HG03159 (cell line): ENCODE data around the gene SH3RF3.

Experiments
- ATAC-seq: cut with Tn5 transposase; IDR thresholded peaks from one replicate; pipeline ENCODE4 v1.9.1; 2021; ENCODE audit warnings: mild to moderate bottlenecking, moderate library complexity; ENCODE audit not compliant: unreplicated experiment

SH3RF3 gene

DNA sequence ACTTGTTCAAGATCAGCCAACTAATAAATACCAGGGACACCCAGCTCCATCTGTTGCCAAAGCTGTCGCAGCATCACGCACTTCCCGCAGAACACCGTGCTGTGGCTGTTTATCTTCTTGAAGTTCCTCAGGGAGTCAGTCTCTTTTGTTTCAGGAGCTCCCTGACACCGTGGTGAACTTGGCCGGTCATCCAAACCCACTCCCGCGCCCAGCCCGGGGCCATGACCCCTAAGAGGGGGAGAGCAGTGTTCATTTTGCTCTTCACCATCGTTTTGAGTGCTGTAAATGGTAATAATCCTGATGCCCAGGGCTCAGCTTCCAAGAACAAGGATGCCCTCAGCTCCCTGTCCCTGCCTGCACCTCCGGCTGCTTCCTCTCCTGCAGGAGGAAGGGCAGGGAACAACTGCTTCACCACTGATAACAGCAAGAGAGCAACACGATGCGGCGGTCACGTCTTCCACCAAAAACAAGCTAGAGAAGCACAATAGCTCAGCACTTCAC, 353.4 kb downstream of the SH3RF3 start:
- no peak for ATAC-seq

- ATAC-seq, result no peak
Measured at GRCh38 chr2:109486711-109487535, 357.9 kb downstream of the SH3RF3 start.

DNA sequence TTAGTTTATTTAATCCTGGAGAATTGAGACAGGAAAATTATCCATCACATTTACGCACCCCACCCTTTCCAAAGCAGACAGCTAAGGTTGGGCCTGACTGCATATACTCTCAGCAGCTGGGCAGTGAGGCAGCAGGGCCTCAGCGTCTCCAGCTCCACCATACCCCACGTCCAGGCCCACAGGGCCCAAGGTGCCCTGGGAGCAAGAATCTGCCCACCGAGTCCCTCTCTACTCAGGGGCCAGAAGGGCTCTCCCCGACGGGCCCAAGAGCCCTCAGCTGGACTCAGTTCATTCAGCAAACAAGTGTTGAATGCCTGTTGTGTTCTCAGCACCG, 358.5 kb downstream of the SH3RF3 start:
- ATAC-seq, result no peak

DNA sequence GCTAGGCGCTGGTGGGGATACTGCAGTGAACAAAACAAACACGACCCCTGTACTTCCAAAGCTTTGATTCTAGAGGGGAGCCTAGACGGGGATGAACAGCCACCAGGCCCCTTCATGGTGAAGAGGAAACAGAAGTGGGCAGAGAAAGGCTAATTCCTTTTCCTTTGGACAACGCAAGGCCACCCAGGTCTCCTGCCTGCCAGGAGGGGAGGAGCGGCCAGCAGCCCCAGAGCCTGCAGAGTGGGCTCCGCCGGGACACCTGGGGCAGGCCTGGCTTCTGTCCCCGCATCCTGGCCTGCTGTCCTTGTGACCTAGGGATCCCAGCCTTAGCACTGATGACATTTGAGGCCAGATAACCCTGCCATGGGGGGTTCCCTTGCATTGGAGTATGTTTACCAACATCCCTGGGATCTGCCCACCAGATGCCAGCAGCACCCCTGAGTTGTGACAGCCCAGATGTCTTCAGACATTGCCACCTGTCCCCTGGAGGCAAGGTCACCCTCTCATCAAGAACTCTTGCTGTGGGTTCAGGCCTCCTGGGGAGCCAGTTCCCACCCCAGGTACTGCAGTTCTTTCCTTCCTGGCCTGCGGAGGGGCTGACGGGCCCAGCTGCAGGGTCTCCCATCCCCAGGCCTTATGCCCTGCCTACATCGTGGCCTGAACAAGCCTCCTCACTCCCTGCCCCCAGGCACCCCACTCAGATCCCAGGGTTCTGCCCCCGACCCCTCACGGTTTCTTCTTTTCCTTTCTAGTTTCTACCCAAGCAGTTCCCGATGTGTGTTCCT, 359.1 kb downstream of the SH3RF3 start:
- ATAC-seq, result no peak

DNA sequence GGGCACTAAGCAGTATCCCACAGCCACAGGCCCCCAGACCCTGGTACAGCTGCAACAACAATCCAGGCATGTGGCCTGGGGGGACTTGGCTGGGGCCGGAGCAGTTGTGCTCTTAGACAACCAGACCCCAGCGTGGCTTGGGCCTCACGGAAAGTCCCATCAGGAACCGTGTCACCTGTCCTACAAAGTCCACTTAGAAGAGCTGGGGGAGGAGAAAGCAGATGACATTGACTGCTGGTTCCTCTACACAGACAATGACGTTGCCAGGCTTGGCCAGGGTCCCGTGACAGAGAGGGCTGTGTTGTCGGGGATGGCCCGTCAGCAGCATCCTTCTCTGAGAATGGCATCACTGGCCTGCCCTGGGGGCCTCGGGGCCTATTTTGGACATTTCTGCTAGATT, 360.3 kb downstream of the SH3RF3 start:
- ATAC-seq, result no peak

DNA sequence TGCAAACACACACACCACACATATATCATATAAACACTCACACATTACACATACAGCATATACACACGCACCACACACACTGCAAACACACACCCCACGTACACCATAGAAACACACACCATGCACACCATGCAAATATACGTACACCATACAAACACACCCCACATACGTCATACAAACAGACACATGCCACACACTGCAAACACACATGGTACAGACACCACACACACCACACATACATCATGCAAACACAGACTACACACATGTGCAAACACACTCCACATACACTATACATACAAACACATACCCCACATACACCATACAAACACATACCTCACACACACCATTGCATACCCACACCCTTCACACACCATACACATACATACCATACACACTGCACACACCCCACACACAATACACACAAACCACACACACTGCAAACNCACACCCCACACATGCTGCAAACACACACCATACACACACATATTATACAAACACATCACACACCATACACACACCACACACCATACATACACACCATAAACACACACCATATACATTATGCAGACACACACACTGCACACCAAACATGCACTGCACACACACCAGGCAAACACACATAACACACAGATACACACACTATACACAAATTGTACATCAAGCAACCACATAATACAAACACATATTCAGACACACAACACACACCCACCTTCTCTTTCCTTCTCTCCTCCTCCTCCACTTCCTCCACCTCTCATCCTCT, 364.4 kb downstream of the SH3RF3 start:
- ATAC-seq, result no peak

- no peak for ATAC-seq
Measured at GRCh38 chr2:109494351-109494750, 365.3 kb downstream of the SH3RF3 start.

DNA sequence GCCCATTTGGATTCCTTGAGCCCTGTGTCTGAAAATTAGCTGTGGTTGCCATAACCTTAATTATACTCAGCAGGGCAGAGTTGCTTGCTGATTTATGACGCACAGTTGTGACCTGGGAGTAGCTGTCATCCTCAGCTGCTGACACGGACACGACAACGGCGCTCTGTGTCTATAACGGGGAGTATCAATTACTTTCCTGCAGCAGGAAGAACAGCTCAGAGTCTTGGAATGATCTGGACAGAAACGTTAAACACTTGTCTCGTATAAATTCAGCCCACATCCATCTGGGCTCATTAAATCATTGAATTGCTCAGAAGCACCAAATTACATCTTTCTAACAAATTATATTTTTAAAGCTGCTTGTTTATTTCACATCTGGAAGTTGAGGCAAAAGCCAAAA, 368.5 kb downstream of the SH3RF3 start:
- ATAC-seq, result no peak

- ATAC-seq, result no peak
Measured at GRCh38 chr2:109497911-109498870, 369.2 kb downstream of the SH3RF3 start.

DNA sequence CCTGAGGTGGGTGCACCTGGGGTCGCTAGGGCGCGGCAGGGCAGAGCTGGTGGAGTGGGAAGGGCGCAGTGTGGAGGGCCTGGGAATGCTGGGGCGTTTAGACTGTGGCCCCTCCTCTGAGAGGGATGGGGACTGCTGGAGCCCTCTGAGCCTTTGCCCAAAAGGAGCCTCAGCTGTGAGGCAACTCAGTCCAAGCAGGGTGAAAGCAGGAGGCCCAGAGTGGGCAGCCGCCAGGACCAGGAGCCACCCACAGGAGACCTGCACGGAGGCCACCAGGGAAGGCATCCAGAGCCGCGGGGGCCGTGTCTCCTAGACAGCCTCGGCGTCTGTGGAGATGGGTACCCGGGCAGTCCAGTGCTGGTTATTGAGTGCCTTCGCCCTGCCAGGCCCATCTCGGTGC, 369.9 kb downstream of the SH3RF3 start:
- ATAC-seq, result no peak

DNA sequence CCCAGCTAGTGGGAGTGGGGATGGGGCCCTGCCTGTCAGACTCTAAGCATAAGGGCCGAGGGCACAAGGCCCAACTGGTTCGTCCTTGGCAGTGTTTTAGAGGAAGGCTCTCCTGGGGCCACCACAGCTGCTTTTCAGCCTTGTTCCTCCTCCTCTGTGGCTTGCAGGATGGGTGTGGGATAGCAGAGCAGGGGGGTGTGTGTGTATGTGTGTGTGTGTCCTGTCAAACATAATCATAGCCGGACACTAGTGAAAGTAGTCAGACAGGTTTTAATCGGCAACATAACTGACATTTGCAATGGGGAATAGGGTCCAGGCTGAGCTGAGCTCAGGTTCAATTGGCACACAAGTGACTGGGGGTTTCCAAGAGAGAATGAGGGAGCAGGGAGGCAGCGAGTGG, 370.6 kb downstream of the SH3RF3 start:
- ATAC-seq, result no peak

DNA sequence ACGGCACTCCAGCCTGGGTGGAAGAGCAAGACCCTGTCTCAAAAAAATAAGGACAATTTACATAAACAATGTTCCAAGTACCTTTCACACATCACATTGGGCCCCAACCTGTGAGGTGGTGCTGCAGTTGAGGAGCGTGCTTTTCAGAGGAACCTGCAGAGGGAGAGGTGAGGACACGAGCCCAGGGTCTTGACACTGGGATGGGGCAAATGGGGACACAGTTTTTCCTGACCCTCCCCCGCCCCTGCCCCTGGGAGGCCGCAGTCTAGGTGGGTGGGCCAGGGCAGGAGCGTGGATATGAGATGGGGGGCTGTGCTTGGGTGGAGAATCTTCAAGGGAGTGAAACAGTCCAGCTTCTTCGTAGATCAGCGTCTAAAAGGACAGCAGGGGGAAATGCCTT, 371.9 kb downstream of the SH3RF3 start:
- no peak for ATAC-seq

- no peak for ATAC-seq
Measured at GRCh38 chr2:109501461-109501860, 372.5 kb downstream of the SH3RF3 start.

DNA sequence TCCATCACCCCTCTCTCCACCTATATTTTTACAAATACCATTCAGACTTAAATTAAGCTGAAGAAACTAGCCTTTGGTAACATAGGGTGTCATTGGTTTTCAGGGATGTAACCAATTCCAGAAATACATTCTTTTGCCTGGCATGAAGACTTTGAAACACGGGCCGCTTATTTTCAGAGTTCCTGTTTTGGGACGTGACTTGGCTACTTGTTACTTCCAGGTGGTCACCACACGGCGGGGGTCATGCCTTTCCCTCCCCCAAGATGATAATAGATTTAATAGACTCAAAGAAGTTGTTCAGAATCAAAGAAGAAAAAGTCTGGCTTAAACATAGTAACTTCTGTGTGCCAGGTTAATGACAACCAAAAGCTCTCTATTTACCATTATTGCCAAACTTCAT, 374.2 kb downstream of the SH3RF3 start:
- ATAC-seq, result no peak

DNA sequence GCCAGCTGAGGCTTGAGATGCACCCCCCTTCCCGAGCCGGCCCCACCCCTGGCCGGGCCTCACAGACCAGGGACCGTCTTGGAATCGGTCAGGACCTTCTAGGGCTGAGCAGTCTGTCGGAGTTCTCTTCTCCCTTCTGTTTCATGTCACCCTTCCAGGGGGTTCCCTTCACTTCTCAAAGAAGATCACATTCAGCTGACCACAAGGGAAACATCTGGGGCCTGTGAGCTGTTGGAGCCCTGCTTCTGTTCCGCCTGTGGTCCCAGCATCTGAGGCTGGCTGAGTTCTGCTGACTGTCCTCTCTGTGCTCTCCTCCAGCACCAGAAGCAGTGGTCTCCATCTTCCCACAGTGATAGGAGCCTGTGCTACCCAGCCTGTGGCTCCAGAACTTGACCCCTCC, 378.2 kb downstream of the SH3RF3 start:
- ATAC-seq, result no peak

DNA sequence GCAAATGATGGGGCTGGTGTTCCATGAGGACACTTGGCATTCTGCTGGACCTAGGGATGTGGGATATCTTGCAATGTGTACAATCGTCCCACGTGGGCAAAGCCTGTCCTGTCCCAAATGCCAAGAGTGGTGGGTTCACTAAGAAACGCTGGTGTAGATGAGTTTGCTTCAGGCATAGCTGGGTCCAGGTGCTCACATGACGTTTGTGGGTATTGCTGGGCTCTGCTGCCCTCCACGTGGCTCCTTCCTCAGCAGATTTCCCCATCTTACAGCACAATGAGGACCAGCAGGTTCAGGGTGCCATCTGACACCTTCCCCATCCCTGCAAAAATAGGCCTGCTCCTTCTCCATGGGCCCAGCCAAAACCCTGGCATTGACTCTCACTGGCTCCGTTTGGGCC, 378.8 kb downstream of the SH3RF3 start:
- no peak for ATAC-seq

- ATAC-seq, result no peak
Measured at GRCh38 chr2:109508556-109508955, 379.6 kb downstream of the SH3RF3 start.

DNA sequence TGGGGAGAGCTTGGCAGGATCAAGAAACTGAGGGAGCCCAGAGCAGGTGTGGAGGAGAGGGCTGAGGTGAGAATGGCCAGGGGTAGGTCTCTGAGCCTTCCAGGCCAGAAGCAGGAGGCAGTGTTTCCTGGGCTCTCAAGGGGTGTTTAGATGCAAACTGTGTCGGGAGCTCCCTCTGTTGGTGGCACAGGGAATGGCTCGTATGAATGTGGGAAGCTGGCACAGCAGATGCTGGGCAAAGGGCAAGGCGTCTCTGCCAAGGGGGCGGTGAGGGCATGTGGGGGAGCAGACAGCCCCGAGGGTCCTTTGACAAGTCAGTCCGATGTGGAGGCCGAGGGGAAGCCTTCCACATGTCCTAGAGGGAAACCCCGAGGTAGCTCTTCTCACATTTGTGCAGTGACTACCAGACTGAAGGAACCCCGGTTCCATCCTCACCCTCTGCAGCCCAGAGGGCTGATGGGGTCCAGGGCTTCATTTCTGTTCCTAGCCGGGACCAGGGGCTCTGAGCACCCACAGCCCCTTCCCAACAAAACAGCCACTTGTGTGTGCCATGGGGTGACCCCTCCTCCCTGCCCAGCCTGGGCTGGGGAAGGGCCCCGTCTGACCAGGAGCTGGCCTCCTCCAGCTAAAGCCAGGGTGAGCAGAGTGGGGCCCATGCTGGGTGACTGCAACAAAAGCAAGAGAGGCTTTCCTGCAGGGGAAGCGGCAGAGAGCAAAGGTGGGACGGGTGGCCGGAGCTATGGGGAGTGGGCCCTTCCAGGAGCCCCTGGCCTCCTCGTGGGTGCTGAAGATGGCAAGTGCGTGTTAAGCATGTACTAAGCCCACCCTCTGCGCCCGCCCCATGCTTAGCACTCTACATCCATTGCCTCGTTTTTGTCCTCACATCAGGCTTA, 381.4 kb downstream of the SH3RF3 start:
- peak; percentile 46 for ATAC-seq

- no peak for ATAC-seq
Measured at GRCh38 chr2:109511168-109511567, 382.2 kb downstream of the SH3RF3 start.
